ENCODE measurements around the gene AUH. TPM values are rescaled to one million over a fixed set of nuclear protein-coding genes. Genes with fewer than 3 reads are reported as not detected.

Gene AUH
- total and polyA plus RNA-seq, 10 of the 15 experiments (the other 5 are each of a cell fraction or from before 2014, with no cell fraction given), result 1.7 to 7.3 (median 4.6) TPM

DNA sequence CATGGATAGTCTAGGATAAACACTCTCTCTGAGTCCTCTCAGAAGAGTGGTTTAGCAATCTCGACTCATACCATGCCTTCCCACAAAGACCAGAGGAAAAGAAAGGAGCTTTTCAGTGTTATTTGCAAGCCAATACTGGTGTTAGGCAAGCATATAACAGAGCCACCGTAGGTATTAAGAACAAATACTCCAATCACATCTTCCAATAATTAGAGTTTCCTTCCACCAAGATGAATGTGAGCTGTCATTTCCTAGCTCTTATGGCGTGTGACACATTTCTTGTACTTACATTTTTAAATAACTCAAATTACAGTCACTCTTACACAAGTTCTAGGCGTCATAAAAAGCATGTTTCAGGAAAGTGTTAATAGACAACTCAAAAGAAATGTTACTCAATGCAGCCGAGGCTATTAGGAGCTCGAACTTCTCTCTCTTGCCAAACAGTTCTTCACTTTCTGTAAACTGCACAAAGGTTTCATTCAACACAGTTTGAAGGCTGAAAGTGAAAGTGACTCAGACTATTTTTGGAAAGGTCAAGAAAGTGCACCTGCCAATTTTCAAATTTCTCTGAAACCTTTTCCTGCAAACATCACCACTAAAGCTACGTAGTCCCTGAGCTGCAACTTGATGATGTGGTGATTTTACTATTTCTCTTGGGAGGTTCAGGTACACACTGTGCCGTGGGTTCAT is 153.8 kb downstream of the AUH start (continued):
- TF ChIP-seq CBX3 (IDR thresholded peaks at IDR 0.05; ENCODE audit: borderline replicate concordance, low read depth), result no peak
- TF ChIP-seq WRNIP1 (IDR thresholded peaks at IDR 0.05; ENCODE audit: borderline replicate concordance, low read depth, low read length), result no peak
- TF ChIP-seq, protein P1, sequence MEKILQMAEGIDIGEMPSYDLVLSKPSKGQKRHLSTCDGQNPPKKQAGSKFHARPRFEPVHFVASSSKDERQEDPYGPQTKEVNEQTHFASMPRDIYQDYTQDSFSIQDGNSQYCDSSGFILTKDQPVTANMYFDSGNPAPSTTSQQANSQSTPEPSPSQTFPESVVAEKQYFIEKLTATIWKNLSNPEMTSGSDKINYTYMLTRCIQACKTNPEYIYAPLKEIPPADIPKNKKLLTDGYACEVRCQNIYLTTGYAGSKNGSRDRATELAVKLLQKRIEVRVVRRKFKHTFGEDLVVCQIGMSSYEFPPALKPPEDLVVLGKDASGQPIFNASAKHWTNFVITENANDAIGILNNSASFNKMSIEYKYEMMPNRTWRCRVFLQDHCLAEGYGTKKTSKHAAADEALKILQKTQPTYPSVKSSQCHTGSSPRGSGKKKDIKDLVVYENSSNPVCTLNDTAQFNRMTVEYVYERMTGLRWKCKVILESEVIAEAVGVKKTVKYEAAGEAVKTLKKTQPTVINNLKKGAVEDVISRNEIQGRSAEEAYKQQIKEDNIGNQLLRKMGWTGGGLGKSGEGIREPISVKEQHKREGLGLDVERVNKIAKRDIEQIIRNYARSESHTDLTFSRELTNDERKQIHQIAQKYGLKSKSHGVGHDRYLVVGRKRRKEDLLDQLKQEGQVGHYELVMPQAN (conservative IDR thresholded peaks at IDR 0.05), result no peak
- no peak for TF ChIP-seq NR2C2 (IDR thresholded peaks at IDR 0.05; ENCODE audit: borderline replicate concordance, control insufficient read depth, insufficient read length, low read depth)
- no peak for TF ChIP-seq MXI1 (IDR thresholded peaks at IDR 0.05; ENCODE audit: low read depth, low read length)
- TF ChIP-seq, protein P2, sequence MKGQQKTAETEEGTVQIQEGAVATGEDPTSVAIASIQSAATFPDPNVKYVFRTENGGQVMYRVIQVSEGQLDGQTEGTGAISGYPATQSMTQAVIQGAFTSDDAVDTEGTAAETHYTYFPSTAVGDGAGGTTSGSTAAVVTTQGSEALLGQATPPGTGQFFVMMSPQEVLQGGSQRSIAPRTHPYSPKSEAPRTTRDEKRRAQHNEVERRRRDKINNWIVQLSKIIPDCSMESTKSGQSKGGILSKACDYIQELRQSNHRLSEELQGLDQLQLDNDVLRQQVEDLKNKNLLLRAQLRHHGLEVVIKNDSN (IDR thresholded peaks at IDR 0.05; ENCODE audit: borderline replicate concordance, extremely low read length, insufficient read depth, low read depth, low read length), result no peak
- TF ChIP-seq, protein P3, sequence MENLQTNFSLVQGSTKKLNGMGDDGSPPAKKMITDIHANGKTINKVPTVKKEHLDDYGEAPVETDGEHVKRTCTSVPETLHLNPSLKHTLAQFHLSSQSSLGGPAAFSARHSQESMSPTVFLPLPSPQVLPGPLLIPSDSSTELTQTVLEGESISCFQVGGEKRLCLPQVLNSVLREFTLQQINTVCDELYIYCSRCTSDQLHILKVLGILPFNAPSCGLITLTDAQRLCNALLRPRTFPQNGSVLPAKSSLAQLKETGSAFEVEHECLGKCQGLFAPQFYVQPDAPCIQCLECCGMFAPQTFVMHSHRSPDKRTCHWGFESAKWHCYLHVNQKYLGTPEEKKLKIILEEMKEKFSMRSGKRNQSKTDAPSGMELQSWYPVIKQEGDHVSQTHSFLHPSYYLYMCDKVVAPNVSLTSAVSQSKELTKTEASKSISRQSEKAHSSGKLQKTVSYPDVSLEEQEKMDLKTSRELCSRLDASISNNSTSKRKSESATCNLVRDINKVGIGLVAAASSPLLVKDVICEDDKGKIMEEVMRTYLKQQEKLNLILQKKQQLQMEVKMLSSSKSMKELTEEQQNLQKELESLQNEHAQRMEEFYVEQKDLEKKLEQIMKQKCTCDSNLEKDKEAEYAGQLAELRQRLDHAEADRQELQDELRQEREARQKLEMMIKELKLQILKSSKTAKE (IDR thresholded peaks at IDR 0.05; ENCODE audit: low read depth, poor library complexity, severe bottlenecking), result peak; percentile 89
- no peak for TF ChIP-seq BACH1 (IDR thresholded peaks at IDR 0.05; ENCODE audit: borderline replicate concordance)
- TF ChIP-seq KAT2A (conservative IDR thresholded peaks at IDR 0.05; ENCODE audit: control insufficient read depth, low read depth, low read length), result no peak
- TF ChIP-seq NFIC (IDR thresholded peaks at IDR 0.05; ENCODE audit: low read depth, low read length), result peak; percentile 95
- peak; percentile 10; the same call in 1 of the 2 replicates for TF ChIP-seq SMC3 (IDR thresholded peaks at IDR 0.05; ENCODE audit: borderline replicate concordance, low read length)
- no peak for TF ChIP-seq PAX8 (IDR thresholded peaks at IDR 0.05)
- peak; percentile 99 for TF ChIP-seq TBL1XR1 (IDR thresholded peaks at IDR 0.05; ENCODE audit: low read depth, low read length)
- TF ChIP-seq, protein P4, sequence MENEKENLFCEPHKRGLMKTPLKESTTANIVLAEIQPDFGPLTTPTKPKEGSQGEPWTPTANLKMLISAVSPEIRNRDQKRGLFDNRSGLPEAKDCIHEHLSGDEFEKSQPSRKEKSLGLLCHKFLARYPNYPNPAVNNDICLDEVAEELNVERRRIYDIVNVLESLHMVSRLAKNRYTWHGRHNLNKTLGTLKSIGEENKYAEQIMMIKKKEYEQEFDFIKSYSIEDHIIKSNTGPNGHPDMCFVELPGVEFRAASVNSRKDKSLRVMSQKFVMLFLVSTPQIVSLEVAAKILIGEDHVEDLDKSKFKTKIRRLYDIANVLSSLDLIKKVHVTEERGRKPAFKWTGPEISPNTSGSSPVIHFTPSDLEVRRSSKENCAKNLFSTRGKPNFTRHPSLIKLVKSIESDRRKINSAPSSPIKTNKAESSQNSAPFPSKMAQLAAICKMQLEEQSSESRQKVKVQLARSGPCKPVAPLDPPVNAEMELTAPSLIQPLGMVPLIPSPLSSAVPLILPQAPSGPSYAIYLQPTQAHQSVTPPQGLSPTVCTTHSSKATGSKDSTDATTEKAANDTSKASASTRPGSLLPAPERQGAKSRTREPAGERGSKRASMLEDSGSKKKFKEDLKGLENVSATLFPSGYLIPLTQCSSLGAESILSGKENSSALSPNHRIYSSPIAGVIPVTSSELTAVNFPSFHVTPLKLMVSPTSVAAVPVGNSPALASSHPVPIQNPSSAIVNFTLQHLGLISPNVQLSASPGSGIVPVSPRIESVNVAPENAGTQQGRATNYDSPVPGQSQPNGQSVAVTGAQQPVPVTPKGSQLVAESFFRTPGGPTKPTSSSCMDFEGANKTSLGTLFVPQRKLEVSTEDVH (IDR thresholded peaks at IDR 0.05; ENCODE audit: low read depth, partially characterized antibody), result peak; percentile 62
- TF ChIP-seq ETV6 (conservative IDR thresholded peaks at IDR 0.05 in 1 of 2, IDR thresholded peaks at IDR 0.05 in 1 of 2; ENCODE audit: borderline replicate concordance in 1 of 2, low read depth in 1 of 2), result peak in 1 of 2 experiments; percentile 70; a peak in 1 of 4 replicates
- no peak for TF ChIP-seq RB1 (IDR thresholded peaks at IDR 0.05; ENCODE audit: borderline replicate concordance)
- no peak for TF ChIP-seq SUPT20H (IDR thresholded peaks at IDR 0.05; ENCODE audit: borderline replicate concordance, control insufficient read depth, low read depth, low read length)
- peak; percentile 81 for TF ChIP-seq IRF4 (IDR thresholded peaks at IDR 0.05; ENCODE audit: low read depth, low read length)
- no peak for TF ChIP-seq SP1 (IDR thresholded peaks at IDR 0.05; ENCODE audit: low read depth, low read length)
- TF ChIP-seq CREB1 (IDR thresholded peaks at IDR 0.05; ENCODE audit: low read depth), result peak; percentile 79
- TF ChIP-seq SUZ12 (IDR thresholded peaks at IDR 0.05; ENCODE audit: unreplicated experiment), result no peak
- no peak; the same call in 1 of the 2 replicates for TF ChIP-seq RAD21 (IDR thresholded peaks at IDR 0.05; ENCODE audit: insufficient read depth, low read depth, low read length)
